ENCODE results near the gene AFF3. TPM values are rescaled to one million over a fixed set of nuclear protein-coding genes. Genes with fewer than 3 reads are reported as not detected.
"Not testable (repeated sequence)": the region's sequence is repeated elsewhere in the genome, so short reads cannot be mapped to it uniquely, and the experiment has no call there.

Gene AFF3
- total RNA-seq, 1 experiment from 2014 or later: 0.07 TPM

- no peak for DNase-seq
- H3K4me3 ChIP-seq (ENCODE audit: insufficient read depth, low read depth, low read length): no peak overlapping the region
- peaks cover 1% of the 10 kb centered on the region; the same call in 1 of the 2 replicates for H3K27me3 ChIP-seq (ENCODE audit: control insufficient read depth, insufficient read depth, low read length)
- no peaks in the 10 kb centered on the region for H3K36me3 ChIP-seq (replicated peaks; ENCODE audit: control insufficient read depth, insufficient read depth, low read length)
Measured at GRCh38 chr2:100135415-100135814, 7.0 kb downstream of the AFF3 start.

DNA sequence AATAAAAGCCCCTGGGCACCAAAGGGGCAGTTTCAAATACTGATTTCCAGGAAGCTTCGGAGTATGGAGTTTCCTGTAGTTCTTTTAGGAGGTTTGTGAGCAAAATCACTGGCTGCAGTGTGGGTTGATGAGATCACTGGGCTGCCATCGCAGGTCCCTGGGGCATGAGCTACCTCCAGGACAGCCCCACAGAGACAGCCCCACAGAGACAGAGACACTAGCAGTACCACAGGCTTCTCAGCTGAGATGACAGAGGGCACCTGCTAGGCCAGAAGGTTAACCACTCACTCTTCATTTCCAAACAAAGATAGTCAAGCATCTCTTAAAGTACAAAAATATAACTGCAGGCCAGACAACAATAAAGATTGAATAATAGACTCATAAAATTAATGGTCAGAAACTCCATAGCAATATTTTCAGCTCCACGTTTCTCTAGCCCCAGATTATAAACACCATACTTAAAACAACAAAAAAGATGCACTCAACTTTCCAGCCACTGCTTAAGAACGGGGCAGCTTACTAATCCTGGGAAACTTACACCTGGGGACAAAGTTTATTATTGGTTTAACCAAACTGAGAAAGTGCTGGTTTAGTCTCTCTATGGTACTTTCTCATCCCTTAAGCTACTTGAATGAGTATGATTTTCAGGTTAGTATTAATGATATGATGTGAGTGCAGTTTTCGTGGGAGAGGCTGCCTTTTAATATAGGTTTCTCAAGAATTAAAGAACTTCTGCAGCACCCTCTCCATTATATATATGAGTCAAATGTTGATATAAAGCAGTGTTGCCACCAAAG lies 11.6 kb downstream of the AFF3 start:
- Histone ChIP-seq H3K36me3 (replicated peaks; ENCODE audit: control insufficient read depth, insufficient read depth, low read length) (no peaks in the 10 kb centered on the region), H3K4me3 (ENCODE audit: insufficient read depth, low read depth, low read length) (no peak overlapping the region), H3K27me3 (ENCODE audit: control insufficient read depth, insufficient read depth, low read length) (peaks cover 13% of the 10 kb centered on the region)
- DNase-seq: no peak

- DNase-seq: no peak
- Histone ChIP-seq H3K36me3 (replicated peaks; ENCODE audit: control insufficient read depth, insufficient read depth, low read length) (no peaks in the 10 kb centered on the region), H3K4me3 (ENCODE audit: insufficient read depth, low read depth, low read length) (no peak overlapping the region), H3K27me3 (ENCODE audit: control insufficient read depth, insufficient read depth, low read length) (peaks cover 37% of the 10 kb centered on the region)
Measured at GRCh38 chr2:100126897-100127401, 15.4 kb downstream of the AFF3 start.

DNA sequence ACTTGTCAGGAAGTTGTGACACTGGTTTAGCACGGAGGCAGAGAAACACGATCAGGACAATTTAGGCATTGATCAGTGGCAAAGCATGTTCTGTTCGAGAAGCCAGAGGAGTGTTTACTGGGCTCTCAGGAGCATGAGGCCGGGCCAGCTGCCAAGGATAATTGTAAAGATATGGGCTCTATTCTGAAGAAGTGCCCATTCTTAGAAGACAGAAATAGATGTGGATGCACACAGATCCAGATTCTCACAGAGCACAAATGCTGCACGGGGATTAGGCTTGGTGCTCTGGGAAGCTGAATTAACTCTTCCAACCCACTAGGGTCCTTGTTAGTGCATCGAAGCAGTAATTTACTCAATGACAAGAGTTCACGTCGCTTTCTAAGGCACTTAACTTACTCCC lies 16.2 kb downstream of the AFF3 start:
- DNase-seq: no peak
- peaks cover 42% of the 10 kb centered on the region for H3K27me3 ChIP-seq (ENCODE audit: control insufficient read depth, insufficient read depth, low read length)
- H3K4me3 ChIP-seq (ENCODE audit: insufficient read depth, low read depth, low read length): no peak overlapping the region
- H3K36me3 ChIP-seq (replicated peaks; ENCODE audit: control insufficient read depth, insufficient read depth, low read length): no peaks in the 10 kb centered on the region

- no peak for DNase-seq
- Histone ChIP-seq H3K4me3 (ENCODE audit: insufficient read depth, low read depth, low read length) (no peak overlapping the region), H3K36me3 (replicated peaks; ENCODE audit: control insufficient read depth, insufficient read depth, low read length) (no peaks in the 10 kb centered on the region), H3K27me3 (ENCODE audit: control insufficient read depth, insufficient read depth, low read length) (peaks cover 48% of the 10 kb centered on the region)
Measured at GRCh38 chr2:100125626-100126025, 16.8 kb downstream of the AFF3 start.

DNA sequence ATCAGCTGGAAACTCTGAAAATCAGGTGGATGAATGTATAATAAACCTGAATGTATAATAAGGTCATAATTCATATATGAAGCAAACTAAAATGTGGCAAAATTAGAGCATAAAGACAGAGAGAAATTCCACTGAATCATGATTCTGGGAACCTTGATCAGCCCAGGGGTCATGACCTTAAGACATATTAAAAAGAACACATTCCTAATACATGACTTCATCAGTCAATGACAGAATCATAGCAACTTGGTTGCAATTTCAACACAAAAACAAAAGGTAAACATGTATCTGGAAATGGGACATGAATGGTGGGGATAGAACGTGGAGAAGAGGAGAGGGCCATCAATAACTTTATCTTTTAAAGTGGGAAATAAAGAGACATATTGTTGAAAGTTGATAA lies 17.6 kb downstream of the AFF3 start:
- H3K27me3 ChIP-seq (ENCODE audit: control insufficient read depth, insufficient read depth, low read length): peaks cover 56% of the 10 kb centered on the region
- DNase-seq: no peak
- no peak overlapping the region for H3K4me3 ChIP-seq (ENCODE audit: insufficient read depth, low read depth, low read length)
- no peaks in the 10 kb centered on the region for H3K36me3 ChIP-seq (replicated peaks; ENCODE audit: control insufficient read depth, insufficient read depth, low read length)

DNA sequence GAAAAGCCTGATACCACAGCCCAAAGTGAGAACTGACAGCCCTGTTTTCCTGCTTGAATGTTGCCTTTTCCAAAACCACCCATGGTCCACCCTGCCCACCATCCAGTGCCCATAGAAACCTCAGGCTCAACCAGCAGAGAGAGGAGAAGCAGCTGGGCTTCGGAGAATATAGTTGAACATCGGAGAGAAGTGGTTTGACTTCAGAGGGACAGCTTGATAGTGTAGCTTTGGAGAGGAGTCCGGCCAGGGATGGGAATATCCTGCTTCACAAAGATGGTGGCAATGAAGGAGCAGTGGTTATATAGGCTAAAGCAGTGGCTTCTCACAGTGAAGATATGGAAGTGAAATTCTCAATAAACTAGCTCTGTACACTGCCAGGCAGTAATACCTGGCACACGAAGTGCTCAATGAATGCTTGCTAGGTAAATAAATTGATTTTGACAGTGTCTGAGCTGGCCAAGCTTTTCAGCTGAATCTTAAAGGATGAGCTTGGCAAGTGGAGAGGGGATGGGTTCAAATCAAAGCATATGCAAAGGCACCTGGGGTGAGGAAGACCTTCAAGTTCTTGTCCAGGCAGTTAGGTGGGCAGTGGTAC lies 21.2 kb downstream of the AFF3 start:
- H3K36me3 ChIP-seq (replicated peaks; ENCODE audit: control insufficient read depth, insufficient read depth, low read length): no peaks in the 10 kb centered on the region
- no peak for DNase-seq

DNA sequence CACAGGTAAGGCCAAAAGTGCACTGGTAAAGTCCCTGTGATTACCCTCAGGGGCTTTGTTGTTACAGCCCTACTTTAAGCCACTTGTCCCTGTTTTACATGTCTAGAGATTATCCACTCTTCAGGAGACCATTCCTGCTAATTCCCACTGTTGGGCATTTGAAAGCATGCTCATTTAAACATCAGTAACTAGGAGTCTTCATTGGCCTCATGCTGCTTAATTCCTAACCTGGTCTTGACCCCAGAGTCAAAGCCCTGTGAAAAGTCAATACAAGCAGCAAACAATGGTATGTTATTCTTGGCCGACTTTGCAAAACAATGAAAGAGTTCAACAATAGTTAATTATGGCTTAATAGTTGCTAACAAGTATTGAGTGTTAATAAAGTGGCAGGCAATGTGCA lies 23.2 kb downstream of the AFF3 start:
- H3K36me3 ChIP-seq (replicated peaks; ENCODE audit: control insufficient read depth, insufficient read depth, low read length): no peaks in the 10 kb centered on the region
- H3K27me3 ChIP-seq (ENCODE audit: control insufficient read depth, insufficient read depth, low read length): peaks cover 74% of the 10 kb centered on the region
- no peak overlapping the region for H3K4me3 ChIP-seq (ENCODE audit: insufficient read depth, low read depth, low read length)
- DNase-seq: peak; percentile 58

More for the DNA sequence above, 21.2 kb downstream of the AFF3 start:
- Histone ChIP-seq H3K4me3 (ENCODE audit: insufficient read depth, low read depth, low read length) (no peak overlapping the region), H3K27me3 (ENCODE audit: control insufficient read depth, insufficient read depth, low read length) (peaks cover 70% of the 10 kb centered on the region)

GRCh38 chr2:100113990-100114433 lies 28.4 kb downstream of the AFF3 start:
- no peaks in the 10 kb centered on the region for H3K36me3 ChIP-seq (replicated peaks; ENCODE audit: control insufficient read depth, insufficient read depth, low read length)
- peaks cover 84% of the 10 kb centered on the region for H3K27me3 ChIP-seq (ENCODE audit: control insufficient read depth, insufficient read depth, low read length)
- H3K4me3 ChIP-seq (ENCODE audit: insufficient read depth, low read depth, low read length): no peak overlapping the region

DNA sequence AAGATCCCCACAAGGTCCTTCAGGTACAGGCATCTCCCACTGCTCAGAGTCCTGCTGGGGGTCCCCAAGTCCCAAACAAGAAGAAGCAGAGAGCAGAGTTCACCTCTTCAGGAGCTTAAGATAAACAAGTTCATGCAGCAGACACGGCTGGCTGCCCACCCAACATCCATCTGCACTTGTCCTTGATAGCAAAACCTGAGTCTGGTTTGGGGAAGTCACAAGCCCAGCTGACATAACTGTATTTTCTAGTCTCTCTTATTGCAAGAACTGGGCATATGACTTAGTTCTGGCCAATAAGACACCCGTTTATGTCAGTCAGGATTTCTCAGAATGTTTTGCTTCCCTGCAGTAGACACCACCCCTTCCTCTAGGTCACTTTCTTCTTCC lies 31.8 kb downstream of the AFF3 start:
- H3K27me3 ChIP-seq (ENCODE audit: control insufficient read depth, insufficient read depth, low read length): peaks cover 91% of the 10 kb centered on the region
- no peak overlapping the region for H3K4me3 ChIP-seq (ENCODE audit: insufficient read depth, low read depth, low read length)
- no peak for DNase-seq
- no peaks in the 10 kb centered on the region for H3K36me3 ChIP-seq (replicated peaks; ENCODE audit: control insufficient read depth, insufficient read depth, low read length)

More at GRCh38 chr2:100113990-100114433, 28.4 kb downstream of the AFF3 start:
- no peak for DNase-seq

DNA sequence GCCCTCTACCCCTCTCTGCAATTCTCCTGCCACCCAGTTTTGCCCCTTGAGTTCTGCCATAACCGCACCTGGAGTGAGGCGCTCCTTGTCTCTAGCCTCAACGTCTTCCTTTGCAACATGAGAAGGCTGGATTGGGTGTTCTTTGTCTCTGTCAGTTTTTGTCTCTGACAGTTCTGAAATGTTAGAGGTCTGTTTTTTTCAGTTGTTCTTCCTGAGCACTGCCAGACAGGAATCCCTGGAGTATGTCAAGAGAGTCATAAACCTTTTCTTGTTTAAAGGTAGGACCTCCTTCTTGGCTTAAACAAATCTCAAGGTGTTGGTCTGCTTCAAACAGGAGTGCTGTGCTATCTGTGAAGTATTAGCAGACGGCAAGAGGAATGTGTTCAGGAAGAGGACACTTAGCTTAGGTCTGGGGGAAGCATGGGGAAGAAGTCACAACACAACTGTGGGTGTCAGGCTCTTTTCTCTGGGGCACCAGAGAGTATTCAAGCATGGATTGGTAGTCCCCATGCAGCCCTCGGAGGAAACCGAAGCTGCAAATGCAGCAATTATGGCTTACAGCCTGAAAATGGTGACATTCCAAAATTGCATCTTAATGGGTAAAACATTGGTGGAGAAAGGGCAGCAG lies 32.3 kb downstream of the AFF3 start:
- H3K27me3 ChIP-seq (ENCODE audit: control insufficient read depth, insufficient read depth, low read length): peaks cover 93% of the 10 kb centered on the region
- DNase-seq: no peak
- H3K36me3 ChIP-seq (replicated peaks; ENCODE audit: control insufficient read depth, insufficient read depth, low read length): no peaks in the 10 kb centered on the region
- H3K4me3 ChIP-seq (ENCODE audit: insufficient read depth, low read depth, low read length): no peak overlapping the region

- DNase-seq: not testable (repeated sequence)
- H3K27me3 ChIP-seq (ENCODE audit: control insufficient read depth, insufficient read depth, low read length): peaks cover 81% of the 10 kb centered on the region
Measured at GRCh38 chr2:100108648-100109020, 33.8 kb downstream of the AFF3 start.

DNA sequence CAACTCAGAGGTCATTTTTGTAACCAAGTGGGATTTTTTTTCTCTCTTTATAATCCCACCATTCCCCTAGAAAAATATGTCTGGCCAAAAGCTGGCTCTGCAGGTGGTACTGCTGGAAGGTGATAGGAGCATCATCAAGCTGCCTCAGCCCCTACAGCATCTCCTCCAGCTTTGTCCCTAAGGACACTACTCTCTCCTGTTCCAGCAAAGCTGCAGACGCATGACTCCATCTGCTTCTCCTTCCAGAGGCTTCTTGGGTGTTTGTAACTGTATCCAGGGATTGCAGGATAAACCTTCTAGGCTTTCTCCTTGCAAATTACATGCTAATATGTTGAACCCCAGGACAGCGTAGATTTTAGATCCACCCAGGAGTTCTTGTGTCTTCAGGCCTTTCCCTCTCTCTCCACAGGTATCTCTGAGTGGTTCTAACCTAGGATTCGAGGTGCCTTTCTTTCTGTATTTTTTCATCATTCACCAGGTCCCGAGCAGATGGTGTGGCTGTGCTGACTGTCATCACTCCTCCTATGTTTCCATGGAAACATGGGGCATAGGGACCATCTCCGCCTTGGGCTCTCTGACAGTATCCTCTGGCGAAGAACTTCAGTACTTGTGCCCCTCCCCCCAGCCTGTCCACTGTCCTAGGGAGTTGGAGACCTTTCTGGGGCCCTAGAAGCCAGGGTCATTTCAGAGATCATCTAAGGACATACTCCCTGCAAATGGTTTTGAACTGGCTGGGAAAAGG lies 34.3 kb downstream of the AFF3 start:
- DNase-seq: no peak

More at GRCh38 chr2:100108648-100109020, 33.8 kb downstream of the AFF3 start:
- H3K36me3 ChIP-seq (replicated peaks; ENCODE audit: control insufficient read depth, insufficient read depth, low read length); H3K4me3 ChIP-seq (ENCODE audit: insufficient read depth, low read depth, low read length): not testable (repeated sequence)

DNA sequence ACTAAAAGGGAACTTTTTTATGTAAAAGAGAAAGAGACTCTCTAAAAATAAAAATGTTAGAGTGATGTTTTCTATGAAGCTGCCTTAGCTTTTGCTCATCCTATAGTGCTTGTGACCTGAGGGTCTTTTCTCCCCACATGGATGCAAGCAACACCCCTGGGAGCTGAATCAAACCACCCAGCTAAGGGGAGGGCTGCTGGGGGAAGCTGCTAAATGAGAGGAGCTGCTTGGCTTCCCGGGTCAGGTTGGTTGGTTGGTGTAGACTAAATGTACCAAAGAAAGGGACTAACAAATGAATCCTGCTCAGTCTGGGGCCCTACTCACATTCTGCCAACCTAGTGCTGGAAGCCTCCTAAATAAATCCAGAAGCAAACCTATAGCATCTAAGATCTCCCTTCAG lies 35.0 kb downstream of the AFF3 start:
- no peak for DNase-seq
- no peaks in the 10 kb centered on the region for H3K36me3 ChIP-seq (replicated peaks; ENCODE audit: control insufficient read depth, insufficient read depth, low read length)
- H3K27me3 ChIP-seq (ENCODE audit: control insufficient read depth, insufficient read depth, low read length): peaks cover 75% of the 10 kb centered on the region
- no peak overlapping the region for H3K4me3 ChIP-seq (ENCODE audit: insufficient read depth, low read depth, low read length)

More for the DNA sequence above, 34.3 kb downstream of the AFF3 start:
- Histone ChIP-seq H3K4me3 (ENCODE audit: insufficient read depth, low read depth, low read length) (no peak overlapping the region), H3K36me3 (replicated peaks; ENCODE audit: control insufficient read depth, insufficient read depth, low read length) (no peaks in the 10 kb centered on the region), H3K27me3 (ENCODE audit: control insufficient read depth, insufficient read depth, low read length) (peaks cover 79% of the 10 kb centered on the region)

Data from H7 (cell line).